RWPE1 (cell line): Measurements from ENCODE around the gene LITAFD.
A peak's percentile ranks its signal among the peaks of the same experiment; 100 is the strongest.

Experiments used
- CTCF ChIA-PET: fragments of 350-600 bp; sonication (Branson Sonifier 250); formaldehyde crosslinking; extraction: SDS; loops from one replicate; lab custom pipeline; 2021; lab: Yijun Ruan, JAX
- POLR2A ChIA-PET: fragments of 400-600 bp; formaldehyde crosslinking; extraction: SDS; loops from one replicate; lab custom pipeline; 2020; ENCODE audit warnings: antibody characterized with exemption; ENCODE audit not compliant: low non-redundant PET; lab: Yijun Ruan, JAX
- DNase-seq: peaks from one replicate; pipeline ENCODE4 v3.0.0; 2012; ENCODE audit warnings: low spot score
- H3K27ac ChIP-seq: fragments of 450-650 bp; 2 replicates; pipeline ENCODE4 v1.5.1; 2017
- CTCF ChIP-seq: fragments of 450-650 bp; conservative IDR thresholded peaks from 2 replicates; pipeline ENCODE4 v1.5.1; 2017; ENCODE audit warnings: low read depth, mild to moderate bottlenecking

The LITAFD gene

GRCh38 chr16:8863594-8864424, 18.3 kb upstream of the LITAFD start:
- POLR2A ChIA-PET, result interaction anchor here (1.0 kb wide), 1 partner anchor 9 kb away, joined by 3 read pairs; no protein-coding TSS in a partner anchor
- TF ChIP-seq CTCF, result no peak
- CTCF ChIA-PET, result interaction anchor here (0.9 to 1.0 kb wide), 2 partner anchors 16 to 17 kb away, joined by 3 read pairs; no protein-coding TSS in a partner anchor
- peak overlapping the region; percentile 92 for H3K27ac ChIP-seq
- DNase-seq, result no peak

- H3K27ac ChIP-seq, result peak overlapping the region; percentile 92
- POLR2A ChIA-PET, result interaction anchor here (1.0 kb wide), 1 partner anchor 10 kb away, joined by 3 read pairs; no protein-coding TSS in a partner anchor
- CTCF ChIA-PET, result interaction anchor here (1.0 kb wide), 1 partner anchor 15 kb away, joined by 3 read pairs; no protein-coding TSS in a partner anchor
- TF ChIP-seq CTCF, result no peak
- DNase-seq, result no peak
Measured at GRCh38 chr16:8864480-8865110, 17.6 kb upstream of the LITAFD start.

GRCh38 chr16:8865145-8865882, 16.8 kb upstream of the LITAFD start:
- no peak for DNase-seq
- peak overlapping the region; percentile 92 for H3K27ac ChIP-seq
- CTCF ChIA-PET, result no interaction called here
- no peak for TF ChIP-seq CTCF
- POLR2A ChIA-PET, result no interaction called here

- no peak for DNase-seq
- CTCF ChIA-PET, result interaction anchor here (0.5 to 0.7 kb wide), 2 partner anchors 14 to 20 kb away, joined by 4 to 5 read pairs; no protein-coding TSS in a partner anchor
- peak overlapping the region; percentile 92 for H3K27ac ChIP-seq
- no peak for TF ChIP-seq CTCF
- POLR2A ChIA-PET, result no interaction called here
Measured at GRCh38 chr16:8866118-8866883, 15.8 kb upstream of the LITAFD start.

GRCh38 chr16:8866884-8867215, 15.3 kb upstream of the LITAFD start:
- TF ChIP-seq CTCF, result no peak
- H3K27ac ChIP-seq, result peak overlapping the region; percentile 92
- CTCF ChIA-PET, result interaction anchor here (0.5 to 1.0 kb wide), 3 partner anchors 13 to 21 kb away, joined by 3 to 5 read pairs (median 4); no protein-coding TSS in a partner anchor
- DNase-seq, result no peak
- POLR2A ChIA-PET, result no interaction called here
